GM04503 (cell line): ENCODE results near the gene TRAPPC10.

Experiments
- DNase-seq: peaks from one replicate; pipeline ENCODE4 v3.0.0-alpha.2; 2012; ENCODE audit warnings: low read depth

Gene TRAPPC10

DNA sequence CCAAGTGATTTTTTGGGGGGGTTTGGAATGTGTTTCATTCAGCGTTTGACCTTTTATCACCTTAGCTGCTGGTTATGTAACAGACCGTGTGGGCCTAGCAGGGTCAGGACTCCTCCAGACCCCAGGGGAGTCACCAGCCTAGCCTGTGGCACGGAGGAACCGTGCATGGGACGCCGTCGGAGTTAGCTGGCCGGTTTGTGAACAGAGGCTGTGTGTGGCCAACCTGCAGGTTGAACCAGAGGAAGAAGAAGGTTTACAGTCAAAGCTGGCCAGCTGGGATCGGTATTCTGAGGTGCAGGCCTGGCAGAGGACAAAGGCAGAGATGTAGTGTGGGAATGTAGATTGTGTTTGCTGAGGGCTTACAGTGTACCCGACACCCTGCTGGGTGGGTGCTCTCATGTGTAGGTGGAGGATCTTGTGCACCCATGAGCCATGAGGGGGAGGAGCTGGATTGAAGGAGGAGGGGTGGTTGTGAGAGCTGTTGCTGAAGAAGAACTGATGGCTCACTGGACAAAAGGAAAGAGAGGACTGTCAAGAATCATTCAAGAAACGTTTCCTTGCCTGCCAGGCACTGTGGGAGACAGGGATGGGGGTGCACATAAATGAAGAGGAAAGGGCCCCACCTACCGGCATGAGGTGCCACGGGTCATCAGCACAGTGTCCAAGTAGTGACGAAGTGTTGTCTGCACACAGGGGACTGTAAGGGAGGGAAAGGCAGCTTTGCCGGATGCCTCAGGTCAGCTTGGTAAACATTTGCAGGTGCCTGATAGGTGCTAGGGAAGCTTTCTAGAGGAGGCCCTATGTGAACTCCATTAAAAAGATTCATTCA lies 55.1 kb downstream of the TRAPPC10 start:
- DNase-seq = no peak

DNA sequence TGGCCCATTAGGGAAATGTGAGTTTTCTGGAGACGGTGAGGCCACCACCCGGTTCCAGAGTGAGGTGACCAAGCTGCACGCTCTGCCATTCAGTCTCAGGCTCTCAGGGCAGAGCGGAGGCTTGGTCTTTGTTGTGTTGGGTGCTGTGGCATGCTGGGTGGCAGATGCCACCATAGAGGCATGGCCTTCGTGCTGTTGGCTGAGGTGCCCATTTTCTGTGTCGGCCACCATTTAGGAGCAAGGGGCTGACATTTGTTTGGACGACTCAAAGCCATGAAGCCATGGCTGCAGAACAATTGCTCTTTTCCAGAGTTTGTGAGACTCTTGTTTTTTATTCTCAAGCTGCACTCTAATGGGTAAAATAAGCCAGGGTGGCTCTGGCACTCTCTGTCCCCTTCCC lies 58.3 kb downstream of the TRAPPC10 start:
- DNase-seq = no peak

DNA sequence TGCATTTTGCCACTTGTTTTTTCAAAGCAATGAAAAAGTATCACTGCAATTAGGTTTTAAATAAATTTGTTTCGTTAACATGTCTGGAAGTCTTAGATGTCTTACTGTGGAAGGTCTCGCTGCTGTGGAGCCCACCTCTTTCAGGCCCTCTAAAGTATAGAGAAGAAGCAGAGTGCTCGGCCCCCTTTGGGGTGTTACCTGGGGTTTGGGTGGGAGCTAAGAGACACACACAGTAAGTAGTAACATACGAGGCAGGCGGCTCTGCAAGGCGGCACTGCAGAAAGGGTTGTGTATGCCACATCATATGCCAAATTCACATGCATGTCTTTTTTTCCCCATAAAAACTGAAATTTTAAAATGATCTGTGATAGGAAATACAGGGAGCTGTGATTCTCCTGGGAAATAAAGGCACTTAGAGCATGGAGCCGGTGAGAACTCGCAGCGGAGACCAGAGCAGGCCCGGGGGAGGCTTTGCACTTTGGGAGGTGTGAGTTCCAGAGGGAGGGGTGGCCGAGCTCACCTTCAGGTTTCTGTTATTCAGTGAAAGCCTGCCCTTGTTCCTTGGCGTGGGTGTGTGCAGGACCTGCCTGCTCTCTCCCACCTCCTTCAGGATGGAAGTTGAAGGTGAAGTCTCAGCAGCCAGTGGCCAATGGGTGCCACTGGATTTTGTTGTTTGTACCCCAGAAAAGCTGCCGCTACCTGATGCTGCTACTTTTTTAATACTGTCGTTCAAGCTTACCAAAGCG lies 59.4 kb downstream of the TRAPPC10 start:
- no peak for DNase-seq

DNA sequence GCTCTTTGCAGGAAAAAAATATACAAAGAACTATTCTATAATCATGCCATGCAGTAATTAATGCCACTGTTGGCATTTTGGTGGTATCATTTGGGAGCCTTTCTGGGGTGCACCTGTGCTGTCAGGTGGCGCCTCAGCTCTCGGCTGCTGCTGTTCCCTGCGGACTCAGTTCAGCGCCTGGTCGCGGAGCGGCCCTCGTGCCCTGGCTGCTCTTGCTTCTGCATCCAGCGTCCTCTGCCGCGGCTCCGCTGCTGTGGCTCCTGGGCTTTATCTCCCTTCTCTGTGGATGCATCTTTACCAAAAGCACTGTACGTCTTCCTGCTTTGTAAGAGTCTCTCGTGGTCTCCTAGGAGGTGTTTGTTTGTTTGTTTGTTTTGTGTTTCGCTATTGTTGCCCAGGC lies 60.0 kb downstream of the TRAPPC10 start:
- DNase-seq = no peak

DNA sequence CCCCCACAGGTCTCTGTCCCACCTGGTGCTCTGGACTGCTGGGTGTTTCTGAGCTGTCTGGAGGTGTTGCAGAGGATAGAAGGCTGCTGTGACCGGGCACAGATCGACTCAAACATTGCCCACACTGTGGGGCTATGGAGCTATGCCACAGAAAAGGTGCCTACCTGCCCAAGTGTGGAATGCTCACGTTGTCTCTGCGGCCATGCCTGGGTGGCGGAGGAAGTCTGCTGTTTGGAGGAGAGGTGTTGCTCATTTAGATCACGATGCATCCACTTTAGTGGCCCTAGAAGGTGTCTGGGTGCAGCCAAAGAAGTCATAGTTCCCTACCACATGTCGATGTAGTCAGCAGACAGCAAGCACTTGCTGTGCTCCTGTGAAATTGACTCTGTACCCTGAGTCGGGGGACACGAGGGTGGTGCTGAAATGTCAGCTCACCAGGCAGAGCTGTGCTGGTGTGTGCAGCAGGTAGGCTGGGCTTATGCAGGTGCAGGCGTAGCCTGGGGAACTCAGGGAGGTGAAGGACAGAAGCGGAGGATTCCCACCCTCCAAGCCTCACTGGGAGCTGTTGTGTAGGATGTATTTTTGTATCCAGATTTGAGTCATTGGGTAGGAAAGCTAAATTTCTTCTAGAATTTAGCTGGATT lies 62.3 kb downstream of the TRAPPC10 start:
- DNase-seq = no peak

DNA sequence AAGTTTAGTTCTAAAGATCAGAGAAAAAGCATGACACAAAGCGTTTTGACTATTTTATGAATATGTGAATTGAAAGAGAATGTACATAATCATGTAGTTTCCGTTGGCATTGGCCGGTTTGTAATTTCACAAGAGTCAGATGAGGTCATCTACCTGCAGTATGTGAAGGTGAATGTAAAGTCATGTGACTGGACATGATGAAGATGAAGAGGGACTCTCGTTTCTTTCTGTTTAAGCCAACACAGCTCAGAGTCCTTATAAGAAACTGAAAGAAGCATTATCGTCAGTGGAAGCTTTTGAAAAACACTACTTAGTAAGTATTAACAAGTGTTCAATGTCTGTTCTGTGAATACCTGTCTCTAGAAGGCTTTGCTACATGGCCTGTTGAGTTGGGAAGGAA lies 64.2 kb downstream of the TRAPPC10 start:
- DNase-seq = no peak

DNA sequence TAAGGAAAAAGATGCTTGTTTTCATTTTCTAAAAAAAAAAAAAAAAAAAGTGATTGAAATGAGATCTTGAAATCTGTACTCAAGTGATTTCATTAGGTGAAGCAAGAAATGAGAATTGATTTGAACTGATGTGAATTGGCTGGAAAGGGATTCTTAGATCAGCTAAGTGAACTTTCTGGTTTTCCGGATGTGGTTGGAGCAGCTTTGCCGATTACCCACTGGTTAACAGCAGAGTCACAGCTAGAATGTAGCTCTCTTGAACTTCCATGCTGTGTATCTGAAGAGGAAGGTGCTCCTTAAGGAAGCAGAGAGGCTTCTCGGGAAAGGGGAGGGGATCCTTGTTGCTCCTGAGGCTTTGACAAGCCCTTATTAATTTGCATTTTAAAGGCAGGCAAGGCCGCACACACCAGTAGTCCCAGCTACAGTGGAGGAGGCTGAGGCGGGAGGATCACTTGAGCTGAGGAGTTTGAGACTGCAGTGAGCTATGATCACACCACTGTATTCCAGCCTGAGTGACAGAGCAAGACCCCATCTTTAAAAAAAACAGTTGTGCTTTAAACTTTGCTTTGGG lies 66.4 kb downstream of the TRAPPC10 start:
- DNase-seq = no peak

DNA sequence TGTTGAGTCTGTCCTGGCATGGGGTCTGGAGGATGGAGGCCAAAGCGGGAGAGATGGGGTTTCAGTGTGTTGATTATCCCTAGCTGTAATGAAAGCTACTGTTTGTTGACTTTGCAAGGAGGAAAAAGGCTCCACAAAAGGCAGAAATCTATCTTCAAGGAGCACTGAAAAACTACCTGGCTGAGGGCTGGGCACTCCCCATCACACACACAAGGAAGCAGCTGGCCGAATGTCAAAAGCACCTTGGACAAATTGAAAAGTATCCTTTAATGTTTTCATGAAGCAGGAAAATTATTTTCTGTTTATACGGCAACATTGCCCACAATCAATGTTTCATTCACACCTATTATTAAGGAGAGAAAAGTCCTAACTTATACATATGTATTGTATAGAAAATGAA lies 67.3 kb downstream of the TRAPPC10 start:
- DNase-seq = no peak

DNA sequence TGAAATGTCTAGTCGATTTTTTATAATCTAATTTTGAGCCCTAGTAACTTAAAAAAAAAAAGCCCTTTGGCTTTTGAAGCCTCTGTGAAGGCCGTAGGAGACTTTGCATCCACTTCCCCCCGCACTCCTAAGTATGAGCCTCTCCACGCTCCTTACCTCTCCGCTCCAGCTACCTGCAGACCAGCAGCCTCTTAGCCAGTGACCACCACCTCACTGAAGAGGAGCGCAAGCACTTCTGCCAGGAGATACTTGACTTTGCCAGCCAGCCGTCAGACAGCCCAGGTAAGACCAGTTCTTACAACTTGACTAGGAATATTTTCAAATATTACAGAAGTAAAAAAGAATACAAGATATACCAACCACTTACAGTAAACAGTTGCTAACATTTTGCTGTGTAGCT lies 67.7 kb downstream of the TRAPPC10 start:
- no peak for DNase-seq

DNA sequence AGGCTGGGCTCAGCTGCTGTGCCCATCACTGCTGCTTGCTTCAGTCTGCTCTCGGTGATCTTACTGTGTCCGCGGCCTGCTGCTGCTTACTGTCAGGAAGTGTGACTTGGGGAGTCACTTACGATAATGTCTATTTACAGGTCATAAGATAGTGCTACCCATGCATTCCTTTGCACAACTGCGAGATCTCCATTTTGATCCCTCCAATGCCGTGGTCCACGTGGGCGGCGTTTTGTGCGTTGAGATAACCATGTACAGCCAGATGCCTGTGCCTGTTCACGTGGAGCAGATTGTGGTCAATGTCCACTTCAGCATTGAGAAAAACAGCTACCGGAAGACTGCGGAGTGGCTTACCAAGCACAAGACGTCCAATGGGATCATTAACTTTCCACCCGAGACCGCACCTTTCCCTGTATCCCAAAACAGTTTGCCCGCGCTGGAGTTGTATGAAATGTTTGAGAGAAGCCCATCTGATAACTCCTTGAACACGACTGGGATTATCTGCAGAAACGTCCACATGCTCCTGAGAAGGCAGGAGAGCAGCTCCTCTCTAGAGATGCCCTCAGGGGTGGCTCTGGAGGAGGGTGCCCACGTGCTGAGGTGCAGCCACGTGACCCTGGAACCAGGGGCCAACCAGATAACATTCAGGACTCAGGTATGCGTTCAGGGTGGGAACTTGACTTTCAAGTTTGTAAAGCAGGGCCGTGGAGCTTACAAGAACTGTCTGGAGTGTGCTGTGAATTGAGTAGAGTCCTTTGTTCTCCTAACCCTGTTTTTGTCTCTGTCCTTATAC lies 70.7 kb downstream of the TRAPPC10 start:
- no peak for DNase-seq

DNA sequence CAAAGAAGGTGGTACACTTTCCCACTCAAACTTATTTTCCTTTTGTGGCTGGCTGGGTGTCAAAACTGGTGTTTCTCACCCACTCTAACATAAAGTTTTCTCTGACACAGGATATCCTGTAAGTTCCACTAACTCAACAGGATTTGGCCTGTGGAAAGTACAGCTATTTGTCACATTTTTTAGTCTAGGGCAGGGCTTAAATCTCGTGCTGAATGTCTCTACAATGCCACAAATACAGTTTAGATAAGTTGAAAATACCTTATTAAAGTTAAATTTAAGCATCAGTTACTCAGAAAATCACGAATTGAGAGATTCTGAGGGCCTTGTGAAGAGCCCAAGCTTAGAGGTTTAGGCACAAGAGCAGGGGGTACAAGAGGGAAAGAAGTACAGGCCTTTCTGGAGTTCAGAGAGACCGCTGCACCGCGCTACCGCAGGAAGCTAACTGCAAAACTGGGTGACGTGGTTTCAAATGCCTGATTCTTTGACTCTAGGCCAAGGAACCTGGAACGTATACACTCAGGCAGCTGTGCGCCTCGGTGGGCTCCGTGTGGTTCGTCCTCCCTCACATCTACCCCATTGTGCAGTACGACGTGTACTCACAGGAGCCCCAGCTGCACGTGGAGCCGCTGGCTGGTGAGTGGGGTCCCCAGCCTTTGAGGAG lies 71.7 kb downstream of the TRAPPC10 start:
- DNase-seq = no peak

DNA sequence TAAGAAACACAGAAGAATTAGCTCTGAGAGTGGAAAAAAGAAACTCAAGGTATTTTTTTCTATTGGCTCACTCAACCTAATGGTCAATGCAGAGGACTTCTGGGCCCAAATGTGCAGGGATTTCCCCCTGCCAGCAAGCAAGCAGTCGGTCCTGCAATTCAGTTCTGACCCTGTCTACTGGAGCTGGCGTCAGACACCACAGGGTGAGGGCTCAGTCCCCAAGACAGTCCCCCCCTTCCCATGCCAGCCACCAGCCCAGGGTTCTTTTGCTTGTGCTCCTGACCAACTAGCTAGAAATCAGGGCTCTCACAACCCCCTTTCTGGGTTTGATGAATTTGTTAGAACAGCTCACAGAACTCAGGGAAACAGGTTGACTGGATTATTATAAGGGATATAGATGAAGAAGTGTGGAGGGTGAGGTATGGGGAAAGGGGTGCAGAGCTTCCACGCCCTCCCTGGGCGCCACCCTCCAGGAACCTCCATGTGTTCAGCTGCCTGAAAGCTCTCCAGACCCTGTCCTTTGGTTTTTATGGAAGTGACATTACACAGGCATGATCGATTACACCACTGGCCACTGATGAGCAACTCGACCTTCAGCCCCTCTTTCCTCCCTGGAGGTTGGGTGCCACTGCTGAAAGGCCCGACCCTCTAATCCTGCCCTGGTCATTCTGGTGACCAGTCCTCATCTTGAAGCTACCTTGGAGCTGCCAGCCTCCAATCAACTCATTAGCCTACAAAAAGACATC lies 72.6 kb downstream of the TRAPPC10 start:
- no peak for DNase-seq

DNA sequence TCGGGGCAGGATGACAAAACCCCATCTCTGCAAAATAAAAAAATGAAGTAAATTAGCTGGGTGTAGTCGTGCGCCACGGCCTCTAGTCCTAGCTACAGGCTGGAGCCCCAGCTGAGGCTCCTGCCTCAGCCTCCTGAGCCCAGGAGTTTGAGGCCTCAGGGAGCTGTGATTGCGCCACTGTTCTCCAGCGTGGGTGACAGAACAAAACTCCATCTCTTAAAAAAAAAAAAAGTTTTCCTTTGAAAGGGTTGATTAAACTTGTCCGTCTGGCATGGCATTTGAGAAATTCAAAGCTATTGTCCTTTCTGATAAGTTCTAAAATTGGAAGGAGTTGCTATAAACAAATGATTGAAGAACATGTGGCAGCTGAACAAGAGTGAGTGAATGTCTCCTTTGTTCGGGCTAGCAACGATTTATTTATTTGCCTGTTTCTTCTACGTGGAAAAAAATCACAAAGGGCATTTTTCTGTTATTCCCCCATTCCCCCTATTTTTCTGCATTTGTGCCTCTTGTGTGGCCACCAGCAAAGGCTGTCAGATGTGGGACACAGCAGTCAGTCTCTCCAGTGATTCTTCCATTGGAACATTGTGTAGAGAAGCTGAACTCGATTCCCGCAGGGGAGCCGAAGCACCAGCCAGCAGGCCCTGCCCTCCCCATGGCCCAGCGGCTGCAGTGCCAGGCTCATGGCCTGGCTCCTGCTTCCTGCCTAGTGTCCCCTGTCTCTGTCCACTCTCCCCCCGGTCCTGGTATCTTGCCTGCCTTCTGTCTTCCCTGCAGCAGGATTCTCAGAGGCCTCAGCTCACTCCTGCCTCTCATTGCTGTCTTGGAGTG lies 73.6 kb downstream of the TRAPPC10 start:
- no peak for DNase-seq

DNA sequence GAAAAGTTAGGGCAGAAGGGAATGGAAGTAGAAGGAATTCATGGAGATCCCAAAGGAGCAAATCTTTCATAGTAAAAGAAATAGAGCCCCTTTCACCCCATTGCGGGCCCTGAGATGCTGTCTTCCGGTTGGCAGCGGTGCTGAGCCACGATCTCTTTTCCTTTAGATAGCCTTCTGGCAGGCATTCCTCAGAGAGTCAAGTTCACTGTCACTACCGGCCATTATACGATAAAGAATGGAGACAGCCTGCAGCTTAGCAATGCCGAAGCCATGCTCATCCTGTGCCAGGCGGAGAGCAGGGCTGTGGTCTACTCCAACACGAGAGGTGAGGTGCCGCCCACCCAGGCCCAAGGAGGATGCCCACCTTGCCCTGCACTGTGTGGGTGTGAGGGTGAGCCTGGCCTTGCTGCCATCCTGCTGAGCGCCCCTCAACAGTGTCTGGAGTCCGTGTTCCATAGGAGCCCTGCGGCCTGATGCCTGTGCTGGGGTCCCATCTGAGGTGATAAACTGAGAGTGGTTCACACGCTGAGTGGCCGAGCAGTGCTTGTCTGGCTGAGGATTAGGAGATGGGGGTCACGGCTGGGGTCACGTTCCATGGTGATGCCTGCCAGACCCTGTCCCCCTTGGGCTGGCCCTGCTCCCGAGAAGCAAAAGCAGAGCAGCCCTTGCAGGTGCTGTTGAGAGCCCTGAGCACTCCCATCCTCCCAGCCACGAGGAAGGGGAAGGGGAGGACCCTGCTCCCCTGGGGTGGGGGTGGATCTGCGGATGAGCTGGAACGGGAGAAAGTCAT lies 74.7 kb downstream of the TRAPPC10 start:
- no peak for DNase-seq

DNA sequence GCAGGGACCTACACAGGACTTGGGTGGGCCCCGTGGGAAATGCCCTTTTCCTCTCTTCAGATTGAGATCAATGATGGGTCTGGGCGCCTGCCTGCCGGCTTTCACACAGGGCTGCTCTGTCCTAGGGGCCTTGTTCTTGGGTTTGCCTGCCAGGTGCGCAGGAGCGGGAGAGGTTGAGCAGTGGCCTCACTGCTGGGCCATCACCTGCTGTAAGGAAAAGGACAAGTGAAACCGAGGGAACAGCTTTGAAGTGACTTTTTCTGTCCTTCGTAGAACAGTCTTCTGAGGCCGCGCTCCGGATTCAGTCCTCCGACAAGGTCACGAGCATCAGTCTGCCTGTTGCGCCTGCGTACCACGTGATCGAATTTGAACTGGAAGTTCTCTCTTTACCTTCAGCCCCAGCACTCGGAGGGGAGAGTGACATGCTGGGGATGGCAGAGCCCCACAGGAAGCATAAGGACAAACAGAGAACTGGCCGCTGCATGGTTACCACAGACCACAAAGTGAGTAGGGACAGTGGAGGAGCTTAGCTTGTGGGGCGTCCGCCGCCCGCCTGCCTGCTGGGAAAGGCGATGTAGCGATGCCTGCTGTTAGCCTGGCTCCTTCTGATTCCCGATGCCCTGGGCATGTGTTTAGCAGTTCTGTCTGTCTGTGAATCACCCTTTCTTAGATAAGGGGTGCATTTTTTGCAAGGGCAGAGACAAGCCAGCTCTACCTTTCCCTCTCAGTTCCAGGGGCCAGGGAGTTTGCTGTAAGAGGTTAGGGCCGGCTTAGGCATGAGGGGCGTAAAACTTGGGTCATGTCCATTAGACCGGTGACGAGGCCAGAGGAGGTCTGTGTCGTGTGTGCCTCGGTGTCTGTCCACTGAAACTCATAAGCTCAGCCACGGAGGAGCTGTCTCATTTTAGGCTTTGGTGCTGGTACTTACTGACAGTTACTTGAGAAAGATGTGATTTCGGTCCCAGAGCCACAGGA lies 75.6 kb downstream of the TRAPPC10 start:
- DNase-seq = no peak

DNA sequence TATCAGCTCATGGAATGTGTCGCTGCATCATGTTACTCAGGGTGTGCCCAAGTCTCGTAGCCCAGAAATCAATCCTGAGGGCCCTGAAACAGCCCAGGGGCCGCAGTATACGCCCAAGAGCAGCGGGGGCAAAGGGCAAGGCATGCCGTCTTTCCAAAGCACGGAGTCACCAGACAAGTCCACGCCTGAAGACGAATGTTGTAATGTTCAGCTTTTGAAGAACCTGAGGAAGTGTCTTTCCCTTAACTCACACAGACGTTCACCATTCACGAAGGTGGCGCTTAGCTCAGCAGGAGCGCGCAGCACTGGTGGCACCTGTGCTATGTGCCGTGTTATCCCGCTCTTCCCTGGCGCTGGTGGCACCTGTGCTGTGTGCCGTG lies 76.3 kb downstream of the TRAPPC10 start:
- no peak for DNase-seq

DNA sequence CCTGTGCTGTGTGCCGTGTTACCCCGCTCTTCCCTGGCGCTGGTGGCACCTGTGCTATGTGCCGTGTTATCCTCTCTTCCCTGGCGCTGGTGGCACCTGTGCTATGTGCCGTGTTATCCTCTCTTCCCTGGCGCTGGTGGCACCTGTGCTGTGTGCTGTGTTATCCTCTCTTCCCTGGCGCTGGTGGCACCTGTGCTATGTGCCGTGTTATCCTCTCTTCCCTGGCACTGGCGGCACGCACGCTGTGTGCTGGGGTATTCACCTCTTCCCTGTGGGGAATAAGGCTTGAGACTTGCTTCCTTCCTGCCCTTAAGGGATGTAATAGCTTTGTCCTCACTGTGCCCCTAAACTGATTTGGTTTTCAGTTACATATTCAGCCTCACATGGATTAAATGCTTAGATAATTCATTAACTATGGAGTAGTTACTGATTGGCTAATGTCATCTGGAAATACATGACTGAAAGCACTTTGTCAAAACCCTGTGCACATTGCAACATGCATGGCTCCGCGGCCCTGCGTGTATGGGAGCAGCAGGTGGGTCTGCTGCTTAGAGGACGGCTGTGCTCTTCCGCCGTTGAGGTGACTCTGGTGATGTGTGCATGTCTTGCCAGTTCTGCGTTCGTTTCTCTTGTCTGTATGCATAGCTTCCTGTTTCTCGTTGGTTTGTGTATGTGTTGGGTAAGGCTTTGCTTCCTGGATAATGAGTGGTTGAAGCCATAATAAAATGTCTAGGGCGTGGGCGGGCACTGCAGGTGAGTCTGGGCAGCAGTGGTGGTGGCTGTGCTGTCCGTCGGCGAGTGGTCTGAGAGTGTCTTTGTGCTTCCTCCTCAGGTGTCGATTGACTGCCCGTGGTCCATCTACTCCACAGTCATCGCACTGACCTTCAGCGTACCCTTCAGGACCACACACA lies 77.1 kb downstream of the TRAPPC10 start:
- DNase-seq = no peak
